ENCODE data around the gene EXOC6.

EXOC6 gene

GRCh38 chr10:93026072-93026471 is 177.8 kb downstream of the EXOC6 start:
- no peak for DNase-seq (ENCODE audit: extremely low read depth, low read depth)
- no peak overlapping the region for H3K4me3 ChIP-seq (replicated peaks; ENCODE audit: low read depth, low read length)
- TF ChIP-seq CTCF (IDR thresholded peaks at IDR 0.05; ENCODE audit: low read depth, low read length, missing control alignments) = no peak

GRCh38 chr10:93027508-93027907 is 179.2 kb downstream of the EXOC6 start:
- no peak for TF ChIP-seq CTCF (IDR thresholded peaks at IDR 0.05; ENCODE audit: low read depth, low read length, missing control alignments)
- H3K4me3 ChIP-seq (replicated peaks; ENCODE audit: low read depth, low read length) = no peak overlapping the region
- DNase-seq (ENCODE audit: extremely low read depth, low read depth) = no peak

GRCh38 chr10:93028883-93029282 is 180.6 kb downstream of the EXOC6 start:
- TF ChIP-seq CTCF (IDR thresholded peaks at IDR 0.05; ENCODE audit: low read depth, low read length, missing control alignments) = no peak
- no peak for DNase-seq (ENCODE audit: extremely low read depth, low read depth)
- no peak overlapping the region for H3K4me3 ChIP-seq (replicated peaks; ENCODE audit: low read depth, low read length)

DNA sequence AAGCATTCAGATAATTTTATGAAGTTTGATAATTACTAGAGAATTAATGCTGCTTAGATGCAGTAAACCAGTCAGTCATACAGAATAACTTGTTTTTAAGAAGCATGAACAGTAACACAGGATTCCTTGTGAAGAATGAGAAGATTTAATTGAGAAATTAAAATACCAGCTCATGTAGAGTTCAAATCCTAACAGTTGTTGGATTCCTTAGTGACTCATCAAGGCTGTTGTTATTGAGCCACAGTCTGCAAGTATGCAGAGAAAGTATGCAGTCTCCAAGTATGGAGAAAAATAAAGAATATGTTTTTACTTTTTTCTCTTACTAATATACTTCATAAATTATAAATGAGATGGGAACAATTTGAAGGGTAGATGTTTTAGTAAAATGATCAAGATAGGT is 182.1 kb downstream of the EXOC6 start:
- no peak for TF ChIP-seq CTCF (IDR thresholded peaks at IDR 0.05; ENCODE audit: low read depth, low read length, missing control alignments)
- no peak overlapping the region for H3K4me3 ChIP-seq (replicated peaks; ENCODE audit: low read depth, low read length)
- DNase-seq (ENCODE audit: extremely low read depth, low read depth) = peak; percentile 22

DNA sequence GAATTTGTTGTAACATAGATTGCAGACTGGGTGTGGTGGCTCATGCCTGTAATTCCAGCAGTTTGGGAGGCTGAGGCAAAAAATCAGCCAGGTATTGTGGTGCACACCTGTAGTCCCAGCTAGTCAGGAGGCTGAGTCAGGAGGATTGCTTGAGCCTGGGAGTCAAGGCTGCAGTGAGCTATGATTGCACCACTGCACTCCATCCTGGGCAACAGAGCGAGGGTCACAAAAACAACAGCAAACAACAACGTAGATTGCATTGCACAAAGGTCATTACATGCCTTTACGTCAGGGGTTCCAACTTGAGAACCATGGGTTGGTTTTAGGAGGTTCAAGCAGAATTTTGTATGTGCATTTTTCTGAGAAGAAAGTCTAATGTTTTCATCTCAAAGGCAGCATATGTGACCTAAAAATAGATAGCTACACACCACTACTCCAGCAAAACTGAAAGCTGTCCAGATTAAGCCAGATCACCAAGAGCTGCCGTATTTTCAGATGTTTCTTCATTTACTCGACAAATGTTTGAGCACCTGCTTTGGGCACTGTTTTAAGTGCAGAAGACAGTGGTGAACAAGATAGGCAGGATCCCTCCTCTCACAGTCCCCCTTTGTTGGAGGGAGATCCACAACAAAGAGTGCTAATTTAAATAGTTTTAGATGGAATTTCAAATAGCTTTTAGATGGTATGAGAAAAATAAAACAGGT is 183.9 kb downstream of the EXOC6 start:
- DNase-seq (ENCODE audit: extremely low read depth, low read depth) = no peak
- TF ChIP-seq CTCF (IDR thresholded peaks at IDR 0.05; ENCODE audit: low read depth, low read length, missing control alignments) = no peak
- no peak overlapping the region for H3K4me3 ChIP-seq (replicated peaks; ENCODE audit: low read depth, low read length)

DNA sequence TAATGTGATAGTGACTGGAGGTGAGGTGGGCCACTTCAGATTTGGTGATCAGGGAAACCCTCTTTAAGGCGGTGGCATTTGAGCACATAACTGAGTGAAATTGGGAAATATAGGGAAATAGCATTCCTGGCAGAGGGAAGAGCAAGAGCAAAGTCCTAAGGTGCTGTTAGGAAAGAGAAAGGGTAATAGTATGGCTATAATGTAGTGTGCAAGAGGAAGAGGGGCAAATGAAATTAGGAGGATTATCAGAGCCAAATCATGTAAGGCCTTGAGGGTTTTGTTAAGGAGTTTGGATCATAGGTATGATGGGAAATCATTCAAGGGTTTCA is 184.5 kb downstream of the EXOC6 start:
- no peak overlapping the region for H3K4me3 ChIP-seq (replicated peaks; ENCODE audit: low read depth, low read length)
- TF ChIP-seq CTCF (IDR thresholded peaks at IDR 0.05; ENCODE audit: low read depth, low read length, missing control alignments) = no peak
- no peak for DNase-seq (ENCODE audit: extremely low read depth, low read depth)

GRCh38 chr10:93034426-93034825 is 186.1 kb downstream of the EXOC6 start:
- H3K4me3 ChIP-seq (replicated peaks; ENCODE audit: low read depth, low read length) = no peak overlapping the region
- DNase-seq (ENCODE audit: extremely low read depth, low read depth) = no peak
- no peak for TF ChIP-seq CTCF (IDR thresholded peaks at IDR 0.05; ENCODE audit: low read depth, low read length, missing control alignments)
